HG03108 (cell line): Measurements from ENCODE around the gene RNF166.
A peak's percentile ranks its signal among the peaks of the same experiment; 100 is the strongest.

ENCODE experiments used
- ATAC-seq: cut with Tn5 transposase; IDR thresholded peaks from one replicate; pipeline ENCODE4 v1.9.1; 2021; ENCODE audit warnings: moderate library complexity; ENCODE audit not compliant: unreplicated experiment

The RNF166 gene

DNA sequence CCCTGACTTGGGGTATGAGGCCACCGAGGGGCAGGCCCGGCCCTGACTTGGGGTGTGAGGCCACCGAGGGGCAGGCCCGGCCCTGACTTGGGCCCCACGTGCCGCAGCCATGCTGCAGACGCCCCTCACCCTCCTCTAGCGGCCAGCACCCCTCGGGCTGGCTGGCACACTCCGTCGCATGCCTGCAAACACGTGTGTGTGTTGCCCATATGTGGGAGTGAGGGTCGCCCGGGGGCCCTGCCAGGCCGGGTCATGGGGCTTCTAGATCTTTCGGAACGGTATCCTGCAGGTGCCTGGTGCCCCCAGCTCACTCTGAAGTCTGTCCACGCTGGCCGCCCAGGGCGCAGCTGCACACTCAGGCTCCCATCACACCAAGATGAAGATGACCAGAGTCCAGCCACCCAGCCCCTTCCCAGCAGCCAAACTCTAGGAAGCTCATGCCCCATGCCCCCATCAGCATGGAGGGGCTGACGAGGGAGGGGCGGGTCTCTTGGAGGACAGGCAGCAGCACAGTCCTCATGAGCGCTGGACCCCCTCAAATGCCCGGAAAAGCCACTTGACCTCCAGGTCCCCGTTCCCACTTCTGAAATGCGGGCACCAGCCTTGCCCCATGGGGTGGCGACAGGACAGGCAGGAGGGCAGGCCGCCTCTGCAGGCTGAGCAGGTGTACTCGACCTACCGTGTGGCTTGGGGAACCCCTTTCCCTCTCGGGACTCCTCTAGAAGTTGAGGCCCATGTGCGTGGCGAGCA lies 33.9 kb upstream of the RNF166 start:
- no peak for ATAC-seq

DNA sequence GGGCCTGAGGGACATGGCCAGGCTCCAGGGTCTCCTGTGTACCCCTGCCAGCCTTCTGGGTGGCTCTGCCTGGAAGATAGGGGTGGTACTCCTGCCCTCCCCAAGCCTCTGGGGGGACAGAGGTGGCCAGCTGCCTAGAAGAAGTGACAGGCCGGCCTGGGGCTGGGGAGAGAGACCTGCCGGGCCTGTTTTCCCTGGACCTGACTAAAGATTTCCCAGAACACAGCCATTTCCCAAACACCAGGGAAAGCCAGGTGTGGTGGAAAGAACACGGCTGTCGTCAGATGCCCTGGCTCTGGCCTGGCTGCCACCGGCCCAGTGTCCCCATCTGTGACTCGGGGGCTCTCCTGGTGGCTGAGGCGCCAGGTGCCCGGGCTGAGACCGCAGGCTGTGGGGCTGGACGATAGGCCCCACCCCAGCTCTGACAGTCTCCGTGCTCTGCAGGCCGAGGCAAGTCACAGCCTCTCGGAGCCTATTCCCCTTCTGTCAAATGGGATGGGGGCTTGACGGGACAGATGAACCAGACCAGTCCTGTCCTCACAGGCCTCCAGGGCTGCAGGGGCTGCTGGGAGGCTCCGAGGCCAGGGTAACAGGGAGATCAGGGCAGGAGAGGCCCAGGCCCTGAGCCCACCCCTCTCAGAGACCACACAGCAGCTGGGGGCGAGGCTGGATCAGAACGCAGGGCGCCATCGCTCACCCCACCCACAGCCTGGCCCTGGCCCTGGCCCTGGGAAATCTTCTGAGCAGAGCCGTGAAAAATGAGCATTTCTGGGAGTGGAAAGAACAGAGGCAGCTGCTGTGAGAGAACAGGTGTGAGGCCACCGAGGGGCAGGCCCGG lies 33.1 kb upstream of the RNF166 start:
- no peak for ATAC-seq

DNA sequence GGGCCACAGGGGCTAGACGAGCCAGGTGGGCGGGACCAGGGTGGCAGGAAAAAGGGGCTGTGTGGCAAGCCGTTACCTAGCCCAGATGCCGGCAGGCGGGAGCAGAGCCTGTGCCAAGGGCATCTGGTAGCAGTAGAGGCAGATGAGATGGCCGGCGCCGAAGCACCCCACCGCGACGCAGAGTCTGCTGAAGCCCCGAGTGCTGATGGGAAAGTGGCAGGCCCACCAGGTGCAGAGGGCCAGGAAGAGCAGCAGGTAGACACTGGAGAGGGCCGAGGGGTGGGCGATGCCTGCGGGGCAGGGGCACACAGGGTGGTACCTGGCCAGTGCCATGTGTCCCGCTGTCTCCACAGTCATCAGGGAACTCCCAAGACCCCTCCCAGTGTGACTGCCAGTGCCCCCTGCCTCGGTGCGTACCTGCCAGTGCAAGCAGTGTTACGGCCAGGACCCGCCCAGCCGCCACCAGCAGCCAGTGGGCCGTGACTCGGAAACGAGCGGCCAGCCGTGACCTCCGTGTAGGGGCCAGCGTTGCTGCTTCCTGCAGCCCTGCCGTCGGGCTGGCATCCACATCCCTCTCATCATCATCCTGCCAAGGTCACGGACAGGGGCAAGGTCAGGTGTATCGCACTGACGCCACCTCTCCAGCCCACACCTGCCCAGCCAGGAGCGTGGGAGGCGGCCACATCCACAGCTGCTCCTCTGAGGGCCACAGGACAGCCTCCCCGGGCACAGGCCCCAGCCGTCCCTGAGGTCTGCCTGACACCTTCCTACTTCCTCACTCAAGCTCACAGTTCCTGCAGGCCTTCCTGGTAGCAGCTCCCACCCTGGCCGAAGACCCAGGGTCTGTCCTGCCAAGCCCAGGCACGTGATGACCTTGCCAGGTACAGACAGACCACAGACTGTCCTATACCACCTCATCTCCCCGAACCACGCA lies 32.2 kb upstream of the RNF166 start:
- ATAC-seq, result no peak

DNA sequence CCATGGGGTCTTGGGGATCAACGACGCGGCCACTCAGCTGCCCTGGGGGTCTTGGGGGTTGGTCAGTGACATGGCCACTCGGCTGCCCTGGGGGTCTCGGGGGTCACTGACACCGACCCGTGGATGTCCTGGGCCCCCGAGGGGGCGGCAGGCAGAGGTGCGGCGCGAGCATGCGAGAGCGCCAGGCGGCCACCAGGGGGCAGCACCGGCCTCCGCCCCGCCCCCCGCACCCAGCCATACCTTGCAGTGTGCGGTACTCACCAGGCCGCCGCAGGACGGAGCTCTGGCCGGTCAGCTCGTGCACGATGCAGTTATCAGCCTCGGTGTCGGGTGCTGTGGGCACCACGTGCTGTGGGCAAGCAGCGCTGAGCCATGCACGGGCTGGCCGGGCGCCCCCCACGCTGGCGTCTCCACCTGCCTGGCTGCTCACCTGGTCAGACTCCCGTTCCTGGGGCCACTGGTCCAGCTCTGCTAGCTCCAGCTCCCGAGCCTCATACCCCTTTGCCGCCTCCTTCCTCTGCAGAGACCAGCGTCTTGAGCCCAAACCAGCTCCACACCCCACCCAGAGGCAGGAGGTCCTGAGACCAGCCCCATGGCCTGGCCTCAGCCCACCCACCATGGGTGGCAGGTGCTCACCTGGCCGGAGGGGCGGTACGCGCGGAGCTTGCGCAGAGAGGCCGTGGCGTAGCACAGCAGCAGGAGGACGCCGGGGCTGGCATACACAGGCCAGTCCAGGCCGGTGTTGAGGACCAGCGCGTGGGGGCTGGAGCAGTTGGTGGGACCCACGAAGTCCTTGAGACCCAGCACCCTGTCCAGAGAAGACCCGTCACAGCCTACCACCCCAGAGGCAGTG lies 31.3 kb upstream of the RNF166 start:
- ATAC-seq, result peak; percentile 41

DNA sequence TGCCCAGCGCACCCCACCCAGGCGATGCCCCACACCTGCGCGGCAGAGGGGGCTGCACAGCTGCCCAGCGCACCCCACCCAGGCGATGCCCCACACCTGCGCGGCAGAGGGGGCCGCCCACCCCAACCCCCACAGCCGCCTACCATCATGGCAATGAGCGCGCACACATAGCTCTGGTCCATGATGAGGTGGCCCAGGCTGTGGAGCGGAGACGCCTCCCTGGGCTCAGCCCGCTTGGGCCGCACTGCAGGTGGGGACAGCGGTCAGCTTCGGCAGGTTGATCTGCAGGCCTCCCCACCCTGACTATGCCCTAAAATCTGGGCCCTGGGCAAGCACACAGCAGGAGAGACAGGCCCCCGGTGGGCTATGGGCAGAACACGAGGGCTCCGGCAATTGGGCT lies 30.3 kb upstream of the RNF166 start:
- no peak for ATAC-seq

DNA sequence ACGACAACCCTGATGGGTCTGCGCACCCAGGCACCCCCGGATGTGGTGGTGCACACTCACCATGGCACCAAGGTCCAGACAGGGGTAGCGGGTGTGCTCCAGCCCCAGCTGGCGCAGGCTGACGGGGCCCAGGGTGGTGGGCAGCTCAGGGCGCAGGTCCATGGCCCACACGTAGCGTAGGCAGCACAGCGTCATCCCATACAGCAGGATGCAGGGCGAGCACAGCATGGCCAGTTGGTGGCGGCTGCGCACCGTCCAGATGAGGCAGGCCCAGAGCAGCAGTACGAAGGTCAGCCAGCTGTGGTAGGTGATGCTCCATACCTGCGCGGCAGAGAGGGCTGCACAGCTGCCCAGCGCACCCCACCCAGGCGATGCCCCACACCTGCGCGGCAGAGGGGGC lies 29.9 kb upstream of the RNF166 start:
- ATAC-seq, result no peak

DNA sequence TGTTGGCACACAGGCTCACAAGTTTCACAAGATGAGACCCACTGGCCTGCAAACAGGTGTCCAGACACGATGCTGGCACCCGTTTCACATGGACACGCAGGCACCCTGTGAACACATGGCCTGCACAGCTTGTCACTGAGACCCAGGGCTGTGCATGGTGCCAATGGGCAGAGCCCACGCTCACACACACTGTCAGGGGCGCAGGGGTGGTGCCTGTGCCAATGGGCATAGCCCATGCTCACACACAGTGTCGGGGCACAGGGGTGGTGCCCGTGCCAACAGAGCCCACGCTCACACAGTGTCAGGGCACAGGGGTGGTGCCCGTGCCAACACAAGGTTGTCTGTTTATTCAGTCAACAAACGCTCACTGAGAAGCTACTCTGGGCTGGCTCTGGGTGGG lies 29.4 kb upstream of the RNF166 start:
- no peak for ATAC-seq

DNA sequence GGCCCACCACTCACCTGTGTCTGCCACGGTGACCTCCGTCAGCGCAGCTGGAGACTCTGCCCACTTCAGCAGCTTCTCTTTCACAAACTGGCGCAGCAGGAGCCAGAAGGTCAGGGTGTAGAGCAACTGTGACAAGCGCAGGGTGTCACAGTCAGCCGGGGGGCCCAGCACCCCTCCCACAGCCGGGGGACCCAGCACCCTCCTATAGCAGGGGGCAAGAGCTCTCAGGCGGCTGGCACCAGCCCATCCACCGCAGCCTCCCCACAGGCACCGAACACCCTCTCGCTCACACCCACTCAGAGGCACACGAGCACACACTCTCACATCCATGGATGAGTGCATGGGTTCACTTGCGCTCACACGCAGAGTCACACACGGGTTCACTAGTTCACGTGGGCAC lies 28.9 kb upstream of the RNF166 start:
- no peak for ATAC-seq

DNA sequence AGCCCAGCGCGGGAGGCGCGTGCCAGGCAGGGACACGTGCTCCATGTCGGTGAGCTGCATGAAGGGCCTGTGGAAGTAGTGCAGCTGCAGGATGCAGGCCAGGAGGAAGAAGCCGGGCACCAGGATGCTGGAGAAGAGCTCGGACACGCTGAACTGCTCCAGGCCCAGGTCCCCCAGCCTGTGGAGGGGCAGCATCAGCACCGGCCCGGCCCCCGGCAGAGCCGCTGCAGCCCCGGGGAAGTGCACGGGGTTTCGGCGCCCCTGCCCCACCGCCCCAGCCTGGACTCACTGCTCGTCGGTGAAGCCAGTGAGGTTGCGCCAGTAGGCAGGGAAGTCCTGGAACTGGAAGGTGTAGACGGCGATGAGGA lies 28.1 kb upstream of the RNF166 start:
- no peak for ATAC-seq

DNA sequence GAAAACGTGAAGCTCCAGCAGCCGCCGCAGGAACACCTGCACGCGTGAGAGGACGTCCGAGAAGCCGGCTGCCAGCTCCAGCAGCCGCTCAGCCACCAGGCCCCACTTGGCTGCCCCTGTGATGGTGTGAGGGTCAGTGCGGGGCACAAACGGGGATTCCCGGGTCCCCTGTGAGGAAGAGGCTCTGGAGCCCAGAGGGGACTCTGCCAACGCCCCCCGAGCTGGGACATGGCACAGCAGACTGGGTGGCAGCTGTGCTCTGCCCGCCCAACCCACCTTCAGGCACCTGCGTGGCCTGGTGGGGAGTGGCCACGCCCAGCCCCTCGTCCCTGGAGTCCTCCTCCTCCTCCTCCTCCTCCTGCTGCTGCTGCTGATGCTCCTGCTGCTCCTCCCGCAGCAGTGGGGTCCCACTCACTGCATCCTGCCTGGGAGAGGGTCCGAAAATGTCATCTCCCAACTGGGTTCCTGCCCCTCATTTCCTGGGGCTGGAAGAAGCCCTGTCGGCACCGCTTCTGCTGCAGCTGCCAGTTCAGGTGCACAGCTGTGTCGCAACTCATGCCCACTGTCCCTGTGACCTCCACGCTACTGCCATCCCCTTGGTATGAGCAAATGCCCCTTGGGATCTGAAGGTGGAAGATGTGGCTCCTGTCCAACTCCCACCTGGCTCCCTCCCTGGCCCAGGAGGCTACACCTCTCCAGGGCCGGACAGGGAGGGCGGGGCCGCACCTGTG lies 27.6 kb upstream of the RNF166 start:
- no peak for ATAC-seq

DNA sequence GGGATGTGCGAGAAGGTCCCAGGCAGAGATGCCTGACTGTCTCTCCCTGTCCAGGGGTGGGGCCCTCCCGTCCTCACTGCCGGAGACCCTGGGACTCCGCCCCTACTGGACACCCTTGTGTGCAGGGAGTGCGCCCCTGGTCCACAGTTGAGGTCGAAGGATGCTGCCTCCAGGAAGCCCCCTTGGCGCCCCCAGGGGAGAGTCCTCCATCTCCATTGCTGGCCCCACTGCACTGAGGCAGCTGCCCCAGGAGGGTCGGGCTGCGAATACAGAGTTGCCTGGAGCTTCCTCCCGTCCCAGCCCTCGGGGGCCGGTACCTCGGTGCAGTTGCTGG lies 26.7 kb upstream of the RNF166 start:
- ATAC-seq, result no peak

DNA sequence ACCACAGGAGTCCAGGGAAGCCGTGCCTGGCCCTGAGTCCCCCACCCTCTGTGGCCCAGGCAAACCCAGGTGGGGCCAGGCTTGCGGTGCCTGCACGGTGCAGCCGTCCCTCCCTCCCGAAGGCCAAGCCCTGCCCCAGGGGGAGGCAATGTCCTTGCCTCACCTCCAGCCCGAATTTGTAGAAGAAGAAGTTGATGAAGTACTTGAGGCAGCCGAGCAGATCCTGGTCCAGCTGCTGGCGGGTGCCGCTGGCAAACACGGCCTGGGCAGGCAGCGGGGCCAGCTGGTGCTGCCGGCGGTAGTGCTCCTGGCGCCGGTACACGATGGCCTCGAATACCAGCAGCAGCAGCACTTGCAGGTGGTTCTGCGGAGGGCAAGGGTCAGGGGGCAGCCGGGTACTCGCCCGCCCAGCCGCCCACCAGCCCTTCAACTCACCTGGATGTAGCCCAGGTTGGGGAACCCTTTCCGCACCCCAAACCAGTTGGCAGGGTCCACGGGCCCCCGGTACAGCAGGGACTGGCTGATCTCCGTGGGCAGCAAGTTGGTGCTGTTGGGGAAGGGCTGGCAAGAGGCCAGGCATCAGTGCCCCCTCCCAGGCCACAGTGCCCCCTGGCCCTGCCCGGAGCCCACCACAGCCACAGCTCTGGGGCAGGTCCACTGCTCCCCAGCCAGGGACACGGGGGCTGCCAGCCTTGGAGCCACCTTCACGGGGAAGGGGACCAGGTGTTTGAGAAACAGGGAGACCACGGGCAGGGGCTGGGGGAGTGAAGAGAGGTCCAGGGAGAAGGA lies 26.2 kb upstream of the RNF166 start:
- ATAC-seq, result no peak

DNA sequence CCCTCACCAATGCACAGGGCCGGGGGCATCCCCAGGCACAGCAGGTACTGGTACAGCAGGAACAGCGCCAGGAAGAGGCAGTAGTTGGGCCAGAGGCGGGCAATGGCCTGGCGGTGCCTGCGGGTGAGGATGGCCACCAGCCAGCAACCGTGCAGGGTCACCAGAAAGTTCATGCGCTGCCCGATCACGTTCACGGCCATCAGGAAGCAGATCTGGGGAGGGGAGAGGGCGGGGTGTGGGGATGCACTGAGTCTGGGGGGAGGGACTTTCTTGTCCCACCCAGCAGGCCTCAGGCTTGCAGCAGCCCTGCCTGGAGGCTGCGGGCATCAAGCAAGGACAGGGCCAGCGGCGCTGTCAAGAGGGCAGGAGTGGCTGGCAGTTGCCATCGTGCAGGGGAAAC lies 25.5 kb upstream of the RNF166 start:
- no peak for ATAC-seq

DNA sequence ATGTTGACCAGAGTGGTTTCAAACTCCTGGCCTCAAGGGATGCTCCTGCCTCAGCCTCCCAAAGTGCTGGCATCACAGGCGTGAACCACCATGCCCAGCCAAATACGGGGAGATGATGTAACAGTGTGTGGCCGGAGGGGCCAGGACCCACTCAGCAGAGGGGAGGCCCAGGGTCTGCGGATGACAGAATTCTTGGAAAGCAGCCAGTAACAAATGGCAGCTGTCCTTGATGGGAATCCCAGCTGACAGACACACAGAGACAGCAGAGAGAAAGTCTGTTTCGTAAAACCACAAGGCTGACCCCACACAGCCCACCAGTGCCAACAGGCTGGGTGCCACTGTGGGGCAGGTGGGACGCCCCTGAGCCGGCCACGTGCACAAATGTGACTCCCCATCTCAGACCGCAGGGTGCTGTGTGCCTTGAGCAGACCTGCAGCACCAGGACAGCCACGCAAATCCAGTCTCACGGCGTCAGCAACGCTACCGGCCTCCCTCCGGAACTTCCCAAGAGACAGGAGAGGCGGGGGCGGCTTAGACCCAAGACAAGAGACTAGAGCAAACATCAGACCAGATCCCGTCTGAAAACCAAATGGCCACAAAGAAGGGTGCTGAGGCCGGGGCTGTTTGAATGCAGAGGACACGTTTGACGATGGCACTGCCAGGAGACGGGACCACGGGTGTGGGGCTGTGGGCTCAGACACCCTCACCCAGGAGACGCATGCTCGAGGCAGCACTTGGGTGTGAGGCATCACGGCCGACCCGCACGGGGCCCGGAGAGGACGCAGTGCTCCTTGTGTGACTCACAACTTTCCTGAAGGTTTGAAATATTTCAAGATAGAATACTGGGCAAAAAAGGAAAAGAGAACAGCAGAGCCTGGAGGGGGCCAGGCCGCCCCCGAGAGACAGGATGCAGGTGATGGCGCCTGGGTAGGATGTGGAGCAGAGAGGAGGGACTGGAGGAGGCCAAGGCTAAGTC lies 24.7 kb upstream of the RNF166 start:
- no peak for ATAC-seq

DNA sequence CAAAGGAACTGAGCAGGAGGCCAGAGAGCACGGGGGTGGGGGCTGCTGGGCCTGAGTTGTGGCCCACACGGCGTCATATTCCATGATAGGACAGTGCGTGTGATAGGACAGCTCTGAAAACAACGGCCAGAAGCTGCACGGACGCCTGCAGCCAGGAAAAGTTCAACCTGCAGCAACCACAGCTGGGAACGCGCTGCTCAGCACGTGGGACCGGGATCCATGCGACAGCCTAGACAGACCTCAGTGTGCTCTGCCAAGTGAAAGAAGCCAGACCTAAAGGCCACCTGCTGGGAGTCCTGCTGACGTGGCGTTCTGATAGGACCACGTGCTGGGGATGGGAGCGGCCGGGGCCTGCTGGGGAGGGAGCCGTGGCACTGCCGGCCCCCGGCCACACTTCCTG lies 21.7 kb upstream of the RNF166 start:
- no peak for ATAC-seq

DNA sequence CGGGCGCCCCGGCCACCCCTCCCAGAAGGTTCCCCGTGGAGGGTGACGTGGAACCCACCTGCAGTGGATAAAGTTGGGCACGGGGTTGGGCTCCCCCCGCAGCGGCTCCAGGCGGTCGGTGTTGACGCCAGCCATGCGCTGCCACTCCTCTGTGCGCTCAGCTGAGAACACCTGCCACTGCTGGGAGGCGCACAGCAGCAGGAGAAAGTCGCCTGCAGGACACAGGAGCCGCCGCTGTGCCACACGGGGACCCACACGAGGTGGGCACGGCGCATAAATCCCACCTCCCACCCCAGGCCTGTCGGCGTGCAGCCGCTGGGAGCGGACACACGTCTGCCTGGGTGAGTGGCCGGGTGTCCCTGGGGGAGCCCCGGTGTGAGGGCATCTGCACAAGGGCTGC lies 20.8 kb upstream of the RNF166 start:
- no peak for ATAC-seq

DNA sequence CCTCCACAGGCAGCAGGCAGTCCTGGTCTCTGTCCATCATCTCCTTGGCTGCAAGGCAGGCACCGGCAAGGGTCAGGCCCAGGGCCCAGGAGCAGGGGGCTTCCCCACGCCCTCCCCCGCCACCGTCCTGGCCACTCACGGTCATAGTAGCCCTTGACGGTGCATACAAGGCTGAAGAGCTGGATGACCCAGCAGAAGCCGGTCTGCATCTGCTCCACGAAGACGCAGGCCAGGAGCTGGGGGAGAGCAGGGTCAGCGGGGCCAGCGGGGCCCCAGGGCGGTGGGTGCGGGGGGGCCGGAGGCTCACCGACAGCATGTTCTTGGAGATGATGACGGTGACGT lies 20.2 kb upstream of the RNF166 start:
- no peak for ATAC-seq
